ENCODE results near the gene CTCF.
"Not testable (repeated sequence)": the region's sequence is repeated elsewhere in the genome, so short reads cannot be mapped to it uniquely, and the experiment has no call there.

The CTCF gene, protein sequence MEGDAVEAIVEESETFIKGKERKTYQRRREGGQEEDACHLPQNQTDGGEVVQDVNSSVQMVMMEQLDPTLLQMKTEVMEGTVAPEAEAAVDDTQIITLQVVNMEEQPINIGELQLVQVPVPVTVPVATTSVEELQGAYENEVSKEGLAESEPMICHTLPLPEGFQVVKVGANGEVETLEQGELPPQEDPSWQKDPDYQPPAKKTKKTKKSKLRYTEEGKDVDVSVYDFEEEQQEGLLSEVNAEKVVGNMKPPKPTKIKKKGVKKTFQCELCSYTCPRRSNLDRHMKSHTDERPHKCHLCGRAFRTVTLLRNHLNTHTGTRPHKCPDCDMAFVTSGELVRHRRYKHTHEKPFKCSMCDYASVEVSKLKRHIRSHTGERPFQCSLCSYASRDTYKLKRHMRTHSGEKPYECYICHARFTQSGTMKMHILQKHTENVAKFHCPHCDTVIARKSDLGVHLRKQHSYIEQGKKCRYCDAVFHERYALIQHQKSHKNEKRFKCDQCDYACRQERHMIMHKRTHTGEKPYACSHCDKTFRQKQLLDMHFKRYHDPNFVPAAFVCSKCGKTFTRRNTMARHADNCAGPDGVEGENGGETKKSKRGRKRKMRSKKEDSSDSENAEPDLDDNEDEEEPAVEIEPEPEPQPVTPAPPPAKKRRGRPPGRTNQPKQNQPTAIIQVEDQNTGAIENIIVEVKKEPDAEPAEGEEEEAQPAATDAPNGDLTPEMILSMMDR

DNA sequence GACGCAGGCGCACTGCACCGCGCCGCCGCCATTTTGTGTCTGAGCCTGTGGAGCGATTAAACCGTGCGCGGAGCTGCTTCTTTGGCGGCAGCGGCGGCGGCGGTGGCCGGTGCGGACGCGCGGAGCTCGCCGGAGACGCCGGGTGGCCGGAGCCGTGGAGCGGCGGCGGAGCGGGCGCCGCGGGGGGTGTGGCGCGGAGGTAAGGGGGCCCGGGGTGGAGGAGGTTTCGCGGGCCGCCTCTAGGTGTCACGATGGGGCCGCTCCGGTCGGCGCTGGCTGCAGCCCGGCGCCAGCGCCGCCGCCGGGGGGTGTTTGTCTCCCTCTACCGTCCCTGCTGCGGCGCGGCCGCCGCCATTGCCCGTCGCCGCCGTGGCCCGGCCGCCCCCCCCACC lies at the start of gene CTCF:
Gene CTCF, plus strand, starts transcription at position 1 of the 392 bp plus-strand sequence. CDS start 48,307 bp downstream, outside the sequence.
- DNase-seq = peak; percentile 88 to 89

DNA sequence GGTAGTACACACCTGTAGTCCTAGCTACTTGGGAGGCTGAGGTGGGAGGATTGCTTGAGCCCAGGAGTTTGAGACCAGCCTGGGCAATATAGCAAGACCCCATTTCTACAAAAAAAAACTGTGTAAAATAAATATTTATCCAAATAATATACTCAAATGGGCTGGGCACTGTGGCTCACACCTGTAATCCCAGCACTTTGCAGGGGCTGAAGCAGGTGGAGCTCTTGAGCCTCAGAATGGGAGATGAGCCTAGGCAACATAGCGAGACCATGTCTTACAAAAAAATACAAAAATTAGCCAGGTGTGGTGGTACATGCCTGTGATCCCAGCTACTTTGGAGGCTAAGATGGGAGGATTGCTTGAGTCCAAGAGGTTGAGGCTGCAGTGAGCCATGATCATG lies 48.4 kb upstream of the CTCF start:
- not testable (repeated sequence) for DNase-seq

DNA sequence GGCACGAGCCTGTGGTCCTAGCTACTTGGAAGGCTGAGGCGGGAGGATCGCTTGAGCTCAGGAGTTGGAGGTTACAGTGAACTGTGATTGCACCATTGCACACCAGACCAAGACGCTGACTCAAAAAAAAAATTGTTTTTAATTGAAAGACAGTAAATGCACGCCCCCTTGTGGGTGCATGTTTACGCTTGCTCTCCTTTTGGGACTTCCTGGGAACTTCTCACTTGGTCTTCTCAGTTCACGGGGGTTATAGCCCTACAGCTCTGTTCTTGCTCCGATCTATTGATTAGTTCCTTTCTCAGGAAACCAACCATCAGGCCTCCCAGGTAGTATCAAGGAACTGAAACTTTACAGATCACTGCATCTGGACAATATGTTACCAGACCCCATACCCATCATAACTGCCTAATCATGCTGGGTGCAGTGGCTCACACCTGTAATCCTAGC lies 47.9 kb upstream of the CTCF start:
- DNase-seq = peak; percentile 84 to 85

DNA sequence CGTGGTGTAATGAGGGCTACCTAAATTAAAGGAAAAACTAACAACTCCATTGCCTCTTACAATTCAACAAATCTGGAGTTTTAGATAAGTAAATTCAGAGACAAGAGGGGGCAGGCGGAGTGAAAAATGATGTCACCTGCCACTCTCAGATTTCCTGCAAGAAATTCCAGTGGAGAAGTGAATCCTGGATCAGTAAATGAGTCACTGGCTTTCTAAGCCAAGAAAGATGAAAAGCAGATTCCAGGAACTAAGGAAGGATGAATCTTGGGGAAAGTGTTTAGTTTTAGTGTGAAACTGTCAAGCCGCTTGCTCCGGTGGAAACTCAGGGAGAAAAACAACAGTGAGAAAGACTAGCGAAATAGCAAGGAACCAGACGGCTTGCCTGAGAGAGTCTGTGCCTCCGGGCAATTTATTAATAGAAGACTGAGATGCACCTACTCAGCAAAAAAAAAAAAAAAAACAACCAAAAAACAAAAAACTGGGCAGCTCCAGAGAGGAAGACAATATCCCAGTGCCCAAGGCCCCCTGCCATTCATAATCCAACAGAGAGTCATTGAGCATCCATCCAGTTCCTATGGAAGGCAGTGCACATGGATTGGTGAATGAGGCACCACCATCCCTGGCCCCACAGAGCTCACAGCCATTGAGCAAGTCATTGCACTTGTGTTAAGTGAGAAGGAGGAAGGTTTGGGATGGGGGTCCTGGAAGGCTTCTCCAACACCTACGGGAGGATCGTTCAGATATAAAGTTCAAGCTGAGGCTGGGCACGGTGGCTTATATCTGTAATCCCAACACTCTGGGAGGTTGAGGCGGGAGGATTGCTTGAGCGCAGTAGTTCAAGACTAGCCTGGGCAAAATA lies 45.8 kb upstream of the CTCF start:
- DNase-seq = no peak

DNA sequence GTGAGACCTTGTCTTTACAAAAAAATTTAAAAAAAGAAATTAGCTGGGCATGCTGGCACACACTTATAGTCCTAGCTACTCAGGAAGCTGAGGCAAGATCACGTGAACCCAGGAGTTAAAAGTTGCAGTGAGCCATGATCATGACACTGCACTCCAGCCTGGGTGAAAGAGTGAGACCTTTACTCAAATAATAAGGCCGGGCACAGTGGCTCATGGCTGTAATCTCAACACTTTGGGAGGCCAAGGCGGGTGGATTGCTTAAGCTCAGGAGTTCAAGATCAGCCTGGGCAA lies 45.2 kb upstream of the CTCF start:
- DNase-seq = no peak

DNA sequence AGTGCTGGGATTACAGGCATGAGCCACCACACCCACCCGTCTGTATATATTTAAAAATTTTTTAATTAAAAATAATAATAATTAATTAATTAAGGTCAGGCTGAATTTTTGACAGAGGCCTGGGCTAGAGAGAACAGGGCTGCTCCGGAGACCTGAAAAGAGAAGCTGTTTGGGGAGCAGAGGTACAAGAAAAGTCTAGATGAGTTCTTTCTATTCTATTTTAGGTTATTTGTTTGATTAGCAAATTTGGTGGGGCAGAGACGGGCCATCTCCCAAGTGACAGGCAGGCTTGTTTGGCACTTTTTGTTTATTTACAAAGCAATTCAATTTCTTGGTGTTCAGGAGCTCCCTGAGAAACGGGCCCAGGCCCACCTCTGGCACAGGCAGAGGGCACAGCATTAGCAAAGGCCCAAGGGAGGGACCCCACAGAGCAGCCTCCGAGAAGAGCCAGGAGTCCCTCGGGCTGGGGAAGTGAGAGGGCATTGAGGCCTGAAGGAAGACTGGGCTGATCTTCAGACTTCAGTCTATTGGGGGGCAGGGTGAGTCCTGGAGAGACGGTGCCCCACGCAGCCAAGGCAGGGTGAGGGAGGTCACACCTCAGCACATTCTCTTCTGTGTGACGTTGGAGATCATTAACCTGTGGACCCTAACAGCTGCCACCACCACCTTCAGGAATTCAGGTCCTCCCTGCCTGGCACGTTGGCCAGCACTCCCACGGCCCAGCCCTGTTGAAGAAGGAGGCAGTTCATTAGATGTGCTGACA lies 44.5 kb upstream of the CTCF start:
- peak in 1 of 2 donors; percentile 73 for DNase-seq

DNA sequence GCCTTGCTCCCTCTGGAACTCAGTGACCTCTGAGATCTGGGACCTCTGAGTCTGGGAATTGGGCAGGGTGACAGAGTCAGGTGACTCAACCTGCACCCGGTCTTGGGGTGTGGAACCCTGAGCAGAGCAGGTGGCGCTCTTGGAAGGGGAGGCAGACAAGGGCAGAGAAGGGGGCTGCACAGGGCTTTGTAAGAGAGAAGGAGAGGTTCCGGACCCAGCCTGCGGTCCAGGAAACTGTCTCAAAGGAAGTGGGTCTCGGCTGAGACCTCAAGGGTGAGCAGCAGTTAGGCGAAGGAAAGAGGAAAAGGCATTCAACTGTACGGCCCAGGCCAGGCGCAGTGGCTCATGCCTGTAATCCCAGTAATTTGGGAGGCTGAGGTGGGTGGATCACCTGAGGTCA lies 43.6 kb upstream of the CTCF start:
- no peak for DNase-seq

DNA sequence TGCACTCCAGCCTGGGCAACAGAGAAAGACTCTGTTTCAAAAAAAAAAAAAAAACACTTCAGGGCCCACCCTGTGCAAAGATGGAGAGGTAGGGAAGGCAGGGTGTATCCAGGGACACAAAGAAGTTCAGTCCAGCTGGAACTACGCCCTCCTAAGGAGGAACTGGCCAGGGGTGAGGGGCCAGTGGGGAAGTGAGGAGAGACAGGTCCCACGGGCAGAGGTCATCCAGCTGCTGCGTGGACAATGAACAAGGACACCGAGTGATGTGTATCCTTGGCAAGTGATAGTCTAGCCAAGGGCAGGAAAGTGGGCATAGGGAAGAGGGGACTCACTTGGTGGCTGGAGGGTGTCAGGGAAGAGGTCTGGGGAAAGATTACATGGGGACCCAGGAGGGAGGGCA lies 43.1 kb upstream of the CTCF start:
- no peak for DNase-seq

DNA sequence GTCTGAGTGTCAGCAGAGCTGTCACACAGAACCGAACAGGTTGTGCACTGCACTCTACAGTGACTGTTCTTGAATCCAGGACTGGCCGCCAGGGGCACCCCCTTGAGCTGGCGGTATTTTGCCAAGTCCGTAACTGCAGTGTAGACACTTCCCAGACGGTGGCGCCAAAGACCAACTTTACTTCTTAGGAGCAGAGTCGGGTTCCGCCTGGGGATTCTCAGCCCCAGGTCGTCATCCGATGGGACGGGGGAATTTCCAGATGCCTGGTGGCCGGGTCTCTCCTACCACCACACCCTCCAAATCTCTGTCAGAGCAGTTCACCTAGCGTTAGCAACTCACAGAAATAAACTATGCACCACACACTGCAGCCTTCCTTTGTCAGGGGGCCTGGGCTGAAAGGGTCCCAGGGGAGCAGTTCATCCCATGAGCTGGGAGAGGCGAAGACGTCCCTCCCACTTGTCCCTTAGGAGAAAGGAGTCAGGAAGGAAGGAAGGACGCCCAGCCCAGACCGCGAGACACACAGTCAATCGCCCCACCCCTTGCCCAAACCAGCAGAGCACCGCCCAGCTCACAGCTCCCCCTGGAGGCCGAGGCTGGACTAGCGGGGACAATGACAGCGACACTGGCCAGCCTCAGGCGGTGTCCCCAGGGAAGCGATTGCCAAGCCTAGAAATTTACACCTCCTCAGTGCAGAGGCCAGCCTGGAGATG lies 41.1 kb upstream of the CTCF start:
- DNase-seq = peak; percentile 96 to 98

DNA sequence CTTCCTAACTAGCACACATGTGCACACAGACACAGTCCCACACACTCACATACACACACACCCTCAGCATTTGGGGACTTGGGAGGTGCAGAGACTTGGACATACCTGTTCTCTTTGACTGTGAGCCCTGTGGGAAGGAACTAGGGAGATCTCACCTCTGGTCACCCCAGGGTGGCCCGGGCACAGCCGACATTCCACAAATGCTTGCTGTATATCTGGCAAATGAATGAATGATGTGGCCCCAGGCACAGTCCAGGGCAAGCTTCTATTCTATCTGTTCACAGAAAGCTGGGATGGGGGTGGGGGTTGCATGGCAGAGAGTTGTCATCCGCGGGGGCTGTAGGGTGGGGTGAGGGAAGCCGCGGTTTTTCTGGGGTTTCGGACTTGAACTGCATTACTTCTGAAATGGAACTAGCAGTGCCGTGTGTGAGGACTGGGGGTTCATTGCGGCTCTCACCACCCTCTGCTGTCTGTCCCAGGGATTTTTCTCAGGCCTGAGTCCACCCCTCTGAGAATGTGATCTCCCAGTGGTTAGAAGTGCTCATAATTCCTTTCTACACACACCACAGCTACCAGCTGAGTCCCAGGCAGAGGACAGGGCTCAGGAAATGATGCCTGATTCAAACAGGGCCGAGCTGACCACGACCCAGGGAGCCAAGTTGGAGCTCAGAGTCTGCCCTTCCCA lies 37.0 kb upstream of the CTCF start:
- DNase-seq = no peak

DNA sequence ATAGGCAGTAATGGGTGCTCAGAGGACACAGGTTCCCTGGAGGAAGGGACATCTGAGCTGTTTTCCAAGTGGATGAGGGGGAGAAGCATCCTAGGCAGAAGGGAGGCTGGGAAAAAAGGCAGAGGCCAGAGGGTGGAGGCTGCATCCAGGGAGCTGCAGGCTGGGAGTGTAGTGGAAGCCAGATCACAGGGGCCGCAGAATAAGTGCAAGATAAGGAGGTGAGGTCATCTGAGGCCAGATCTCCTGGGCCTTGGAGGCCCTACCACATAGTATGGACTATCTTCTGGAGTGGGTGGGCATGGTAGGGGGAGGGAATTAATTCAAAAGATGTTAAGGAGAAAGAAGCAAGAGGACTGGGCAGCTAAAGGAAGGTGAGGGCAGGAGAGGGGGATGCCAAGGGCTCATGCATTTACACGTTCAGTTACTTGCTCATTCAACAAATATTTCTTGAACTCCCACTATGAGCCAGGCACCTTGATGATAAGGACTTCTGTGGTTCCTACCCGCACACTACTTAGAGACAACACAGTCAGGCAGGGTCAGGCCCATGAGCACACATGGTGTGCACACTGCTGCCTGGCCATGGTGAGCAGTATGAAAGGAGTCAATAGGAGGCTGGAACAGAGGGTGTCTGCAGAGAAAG lies 36.1 kb upstream of the CTCF start:
- DNase-seq = no peak

DNA sequence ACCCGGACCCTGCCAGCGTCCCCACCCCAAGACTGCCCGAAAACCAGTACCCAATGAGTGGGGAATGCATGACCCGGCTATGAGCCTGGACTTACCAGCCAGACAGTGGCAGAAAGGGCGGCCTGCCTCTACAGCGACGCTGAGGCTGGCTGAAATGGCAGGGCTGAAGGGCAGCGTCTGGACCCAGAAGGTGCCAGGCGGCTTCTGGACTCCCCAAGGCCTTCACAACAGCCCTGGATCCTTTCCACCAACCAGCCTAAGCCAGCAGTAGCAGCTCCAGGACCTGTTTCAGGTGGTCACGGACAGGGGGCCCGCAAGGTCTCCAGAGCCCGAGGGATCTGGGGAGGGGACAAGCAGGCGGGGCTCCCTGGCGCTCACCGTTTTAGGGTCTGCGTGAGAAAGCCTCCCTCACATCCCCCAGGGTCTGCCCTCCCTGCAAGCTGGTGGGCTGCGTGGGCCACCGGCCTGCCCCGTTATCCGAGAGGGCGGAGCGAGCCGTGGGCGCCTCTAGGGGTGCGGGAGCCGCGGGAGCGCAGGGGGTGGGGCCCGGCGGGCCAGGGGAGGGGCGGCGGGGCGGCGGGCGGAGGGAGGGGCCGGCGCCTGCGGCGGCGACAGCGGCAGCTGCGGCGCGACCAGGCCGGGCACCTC lies 34.0 kb upstream of the CTCF start, which contains the start of gene RIPOR1:
Gene RIPOR1, plus strand, starts transcription at position 608 of the 648 bp plus-strand sequence. CDS start 9,618 bp downstream, outside the sequence.
- DNase-seq = peak; percentile 51 to 66

DNA sequence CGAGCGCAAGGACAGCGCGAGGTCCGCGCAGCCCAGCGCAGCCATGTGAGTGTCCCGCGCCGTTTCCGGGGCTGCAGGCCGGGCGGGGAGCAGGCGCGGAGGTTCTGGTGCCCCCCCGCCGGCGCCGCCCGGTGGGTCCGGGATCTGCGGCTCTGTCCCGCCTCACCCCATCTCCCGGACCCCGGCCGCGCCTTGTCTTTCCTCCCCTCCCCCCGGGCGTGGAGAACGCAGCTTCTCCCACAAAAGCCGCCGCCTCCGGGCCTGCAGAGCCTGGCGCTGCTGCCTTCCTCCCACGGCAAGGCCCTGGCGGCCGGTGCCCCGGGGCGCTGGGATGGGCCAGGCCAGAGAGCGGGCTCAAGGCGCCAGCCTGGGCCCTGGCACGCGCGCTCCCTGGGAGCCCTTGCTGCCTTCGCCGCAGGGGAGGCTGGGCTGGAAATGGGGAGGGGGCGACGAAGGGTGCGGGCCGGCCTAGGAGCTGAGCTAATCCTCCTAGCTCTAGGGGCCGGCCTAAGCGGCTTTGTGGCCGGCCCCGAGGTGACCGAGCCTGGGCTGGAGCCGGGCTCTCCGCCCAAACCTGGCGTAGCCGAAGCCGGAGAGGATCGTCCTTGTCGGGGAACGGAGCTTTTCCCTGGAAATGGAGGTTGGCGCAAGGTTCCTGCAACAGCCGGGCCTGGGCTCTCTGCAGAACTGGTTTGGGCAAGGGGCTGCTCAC lies 33.3 kb upstream of the CTCF start:
- DNase-seq = no peak

DNA sequence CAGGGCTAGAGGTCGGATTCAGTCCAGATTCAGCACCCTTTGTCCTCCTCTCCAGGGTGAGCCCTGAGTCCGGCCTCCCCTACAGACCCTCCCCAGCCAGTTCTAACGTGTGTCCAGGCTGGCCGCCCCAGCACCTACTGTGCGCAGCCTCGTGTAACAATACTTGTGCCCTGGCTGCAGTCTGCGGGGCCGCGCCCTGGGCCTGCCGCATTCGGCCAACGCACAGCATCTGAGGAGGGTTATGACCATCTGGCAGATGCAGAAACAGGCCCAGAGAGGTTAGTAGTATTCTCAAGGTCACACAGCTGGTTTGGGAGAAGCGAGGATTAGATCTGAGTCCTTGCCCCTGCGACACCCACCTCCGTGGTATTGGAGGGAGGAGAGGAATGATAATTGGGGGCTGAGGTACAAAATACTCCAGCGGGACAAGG lies 32.7 kb upstream of the CTCF start:
- no peak for DNase-seq

DNA sequence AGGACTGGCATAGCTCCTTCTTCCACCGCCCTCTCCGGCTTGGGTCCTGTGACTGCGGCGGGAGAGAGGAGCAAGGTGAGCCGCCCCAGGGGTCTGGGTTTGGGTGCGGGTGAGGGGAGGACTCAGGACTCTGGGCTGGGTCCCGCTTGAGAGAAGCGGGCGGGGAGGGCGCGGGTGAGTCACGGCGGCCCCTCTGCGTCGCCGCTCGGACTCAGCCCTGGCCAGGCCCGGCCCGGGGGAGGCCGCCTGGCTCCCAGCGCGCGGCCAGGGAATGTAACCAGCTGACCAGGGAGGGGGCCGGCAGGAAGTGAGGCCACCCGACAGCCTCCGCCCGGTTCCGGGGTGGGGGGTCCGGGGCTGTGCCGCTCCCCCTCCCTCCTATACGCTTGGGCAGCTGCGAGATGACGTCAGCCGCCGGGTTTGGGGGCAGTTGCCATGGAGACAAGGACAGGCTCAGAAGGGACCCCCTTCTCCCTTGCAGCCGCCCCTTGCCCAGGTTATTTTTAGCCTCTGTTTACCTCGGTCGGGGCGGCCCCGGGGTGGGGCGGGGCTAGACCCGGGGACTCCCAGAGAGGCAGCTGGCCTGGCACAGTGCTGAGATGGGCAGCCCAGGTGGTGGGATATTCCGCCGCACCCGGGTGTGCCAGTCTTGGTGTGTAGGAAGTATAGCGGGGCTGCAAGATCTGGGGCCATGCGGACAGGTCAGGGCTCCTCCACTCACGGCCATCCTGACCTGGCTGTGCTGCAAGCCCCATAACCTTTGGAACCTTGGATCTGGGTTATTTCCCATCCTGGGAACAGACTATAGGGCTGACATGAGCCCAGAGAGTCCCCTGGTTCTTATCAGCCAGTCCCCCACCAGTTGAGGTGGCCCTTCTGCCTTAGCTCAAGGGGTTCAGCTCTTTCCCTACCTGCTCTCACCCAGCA lies 32.0 kb upstream of the CTCF start:
- DNase-seq = peak; percentile 55 to 90

DNA sequence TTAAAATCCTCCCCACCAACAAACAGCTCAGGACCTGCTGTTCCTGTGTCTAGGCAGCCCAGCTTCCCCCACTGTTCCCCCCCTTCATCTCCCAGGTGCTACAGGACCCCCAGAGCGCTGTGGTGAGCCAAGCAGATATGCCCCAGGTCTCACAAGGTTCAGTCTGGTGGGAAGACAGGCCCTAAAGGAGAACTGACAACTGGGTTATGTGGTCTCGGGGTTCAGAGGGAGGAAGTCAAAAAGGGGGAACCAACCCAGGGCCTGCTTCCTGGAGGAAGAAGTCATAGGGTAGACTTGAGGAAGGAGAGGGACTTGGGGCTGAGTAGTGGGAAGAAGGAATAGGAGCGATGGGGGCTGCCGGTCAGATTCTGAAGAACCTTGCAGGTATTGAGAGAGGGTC lies 31.1 kb upstream of the CTCF start:
- peak in 1 of 2 donors; percentile 67 for DNase-seq

DNA sequence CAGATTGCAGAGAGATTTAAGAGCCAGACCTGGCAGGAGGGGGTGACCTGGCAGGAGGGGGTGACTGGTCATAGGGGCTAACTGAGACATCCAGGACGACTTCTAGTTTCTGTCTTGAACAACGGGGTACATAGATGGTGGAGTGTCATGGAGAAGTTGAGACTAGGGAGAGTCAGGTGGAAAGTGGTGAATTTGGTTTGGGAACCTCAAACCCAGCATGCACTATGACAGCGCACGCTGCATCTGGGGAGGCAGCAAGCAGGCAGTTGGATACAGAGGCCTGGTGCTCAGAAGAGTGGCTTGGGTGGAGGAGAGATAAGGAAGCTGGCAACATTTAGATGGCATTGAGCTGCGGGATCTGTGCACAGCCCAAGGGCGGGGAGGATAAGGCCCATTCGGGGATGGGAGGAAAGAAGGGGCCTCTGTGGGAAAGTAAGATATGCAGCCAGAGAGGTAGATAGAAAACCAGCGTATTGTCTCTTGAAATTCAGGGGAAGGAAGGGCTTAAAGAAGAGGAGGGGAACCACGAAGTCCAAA lies 29.2 kb upstream of the CTCF start:
- no peak for DNase-seq

DNA sequence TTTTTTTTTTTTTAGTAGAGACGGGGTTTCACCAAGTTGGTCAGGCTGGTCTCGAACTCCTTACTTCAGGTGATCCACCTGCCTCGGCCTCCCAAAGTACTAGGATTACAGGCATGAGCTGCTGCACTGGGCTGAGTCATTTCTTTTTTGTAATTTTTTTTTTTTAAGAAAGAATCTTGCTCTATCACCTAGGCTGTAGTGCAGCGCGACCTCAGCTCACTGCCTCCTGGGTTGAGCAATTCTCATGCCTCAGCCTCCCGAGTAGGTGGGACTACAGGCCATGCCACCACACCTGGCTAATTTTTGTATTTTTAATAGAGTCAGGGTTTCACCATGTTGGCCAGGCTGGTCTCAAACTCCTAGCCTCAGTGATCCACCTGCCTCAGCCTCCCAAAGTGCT lies 28.3 kb upstream of the CTCF start:
- DNase-seq = not testable (repeated sequence)

Data from CD4-positive, alpha-beta T cell treated with Interleukin-1 beta for 1 hour (primary cell).